ENCODE data around the gene DYNC2I2. TPM values are rescaled to one million over a fixed set of nuclear protein-coding genes. Genes with fewer than 3 reads are reported as not detected.
"Not testable (repeated sequence)": the region's sequence is repeated elsewhere in the genome, so short reads cannot be mapped to it uniquely, and the experiment has no call there.

DYNC2I2 gene
- total RNA-seq: 10 to 100 TPM; 34.8 to 51.5 TPM
- long read RNA-seq, transcript WDR34-201 (9 exons, 1,755 nt): major isoform, 94 of 138 reads
- long read RNA-seq, partial matches to known transcripts: 24 of 138 reads
- long read RNA-seq, other reads (novel, unspliced or antisense): 20 of 138 reads

DNA sequence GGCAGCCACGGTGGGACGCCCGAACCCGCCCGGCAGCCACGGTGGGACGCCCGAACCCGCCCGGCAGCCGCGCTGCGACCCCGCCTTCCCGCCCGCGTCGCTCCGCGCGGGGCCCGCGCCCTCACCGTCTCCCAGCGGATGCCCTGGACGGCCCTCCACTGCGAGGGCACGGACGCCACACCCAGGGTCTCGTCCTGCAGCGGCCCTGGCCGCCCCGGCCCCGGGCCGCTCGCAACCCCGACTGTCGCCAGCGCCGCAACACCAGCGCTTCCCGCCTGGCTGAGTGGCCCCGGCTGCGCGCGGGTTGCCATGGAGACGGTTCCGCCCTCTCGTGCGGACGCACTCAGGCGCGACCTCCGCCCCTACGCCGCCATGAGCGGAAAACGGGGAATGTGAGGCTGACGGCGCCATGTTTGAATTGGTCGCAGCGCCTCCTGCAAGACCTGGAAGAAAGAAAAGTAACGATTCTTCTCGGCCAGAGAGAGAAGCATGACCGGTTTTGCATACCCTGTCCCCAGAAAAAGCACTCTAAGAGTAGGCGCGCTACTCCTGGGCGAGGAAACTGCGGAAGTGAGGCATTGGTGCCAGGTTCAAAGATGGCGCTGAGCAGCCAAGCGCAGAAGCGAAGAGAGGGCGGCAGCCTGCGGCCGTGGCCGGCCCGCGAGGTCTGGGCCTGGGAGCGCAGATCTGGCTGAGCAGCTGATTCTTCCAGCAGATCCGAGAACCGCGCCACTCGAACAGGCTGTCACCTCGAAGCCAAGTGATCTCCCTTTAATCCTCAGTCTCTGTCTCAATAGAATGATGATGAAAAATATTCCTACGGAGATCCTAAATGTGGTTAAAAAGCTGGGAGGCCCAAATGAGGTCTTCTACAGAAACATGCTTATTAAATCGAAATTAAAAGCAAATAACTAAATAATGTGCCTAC lies at the start of gene DYNC2I2:
TSS of gene DYNC2I2 (minus strand) at position 432 of the 928 bp plus-strand sequence. CDS start at position 311, 121 bp downstream.
- DNase-seq: peak; percentile 96 to 99
- intact Hi-C loops (cut with DNase I, micrococcal nuclease): no loop called here
- peak; percentile 98 for ATAC-seq

GRCh38 chr9:128706045-128706444 lies 49.4 kb upstream of the DYNC2I2 start:
- no peak for ATAC-seq
- intact Hi-C loops (cut with DNase I, micrococcal nuclease): no loop called here
- peak in 1 of 2 donors; percentile 2 for DNase-seq

- DNase-seq (peak in 1 of 2 donors; percentile 1), ATAC-seq (no peak)
These were observed 48.7 kb upstream of the DYNC2I2 start for GRCh38 chr9:128705051-128705965.

DNA sequence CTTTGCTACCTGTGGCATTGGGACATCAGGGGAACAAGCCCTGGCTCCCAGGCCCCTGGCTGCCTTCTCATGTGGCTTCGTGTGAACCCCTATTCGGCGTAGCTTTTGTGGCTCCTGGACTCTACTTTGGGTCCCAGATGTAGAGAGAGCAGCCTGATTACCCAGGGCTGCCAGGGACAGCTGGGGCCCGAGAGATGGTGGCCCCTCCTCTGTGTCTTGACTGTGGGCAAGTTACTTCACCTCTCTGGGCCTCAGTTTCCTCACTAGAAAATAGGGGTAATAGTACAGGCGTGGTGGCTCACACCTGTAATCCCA lies 47.7 kb upstream of the DYNC2I2 start:
- ATAC-seq (no peak), DNase-seq (no peak)
- intact Hi-C loops (cut with DNase I, micrococcal nuclease): no loop called here

More at GRCh38 chr9:128705051-128705965, 48.7 kb upstream of the DYNC2I2 start:
- intact Hi-C loops (cut with DNase I, micrococcal nuclease): no loop called here

DNA sequence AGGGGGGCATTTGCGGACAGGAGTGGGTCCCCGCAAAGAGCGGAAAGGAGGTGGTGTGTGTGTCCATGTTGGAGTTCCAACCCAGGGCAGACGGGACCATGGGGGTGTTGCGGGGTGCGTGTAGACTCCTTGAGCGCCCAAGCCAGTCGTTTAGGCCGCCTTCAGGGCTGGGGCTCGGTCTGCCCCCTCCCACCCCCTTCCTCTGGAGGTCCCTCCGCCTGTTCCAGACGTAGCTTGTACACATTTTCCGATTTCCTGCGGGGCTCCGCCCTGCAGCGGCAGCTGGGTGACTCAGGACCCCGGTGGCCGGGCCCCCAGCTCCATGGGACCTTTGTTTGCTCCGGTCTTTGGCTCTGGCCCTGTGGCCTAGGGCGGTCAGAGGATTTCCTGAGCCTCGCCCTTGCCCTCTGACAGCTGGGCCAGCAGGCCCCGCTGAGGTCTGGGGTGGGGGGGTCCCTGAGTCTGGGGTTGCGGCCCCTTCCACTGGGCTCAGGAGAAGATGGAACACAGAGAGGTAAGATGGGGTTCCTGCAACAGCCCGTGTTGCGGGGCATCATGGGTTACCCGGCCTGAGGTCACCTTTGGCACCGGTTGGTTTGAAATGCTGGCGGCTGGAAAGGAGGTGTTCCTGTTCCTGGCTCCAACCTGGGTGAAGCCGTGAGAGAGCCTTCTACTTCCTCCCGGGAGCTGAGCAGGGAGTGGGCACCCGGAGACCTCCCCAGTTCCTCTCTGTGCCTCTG lies 47.1 kb upstream of the DYNC2I2 start:
- intact Hi-C loops (cut with DNase I, micrococcal nuclease): no loop called here
- ATAC-seq (peak; percentile 12), DNase-seq (peak in 1 of 2 donors; percentile 16)

- peak; percentile 42 for ATAC-seq
- intact Hi-C loops (cut with DNase I, micrococcal nuclease): no loop called here
- peak in 1 of 2 donors; percentile 35 for DNase-seq
These were observed 46.4 kb upstream of the DYNC2I2 start for GRCh38 chr9:128702949-128703615.

DNA sequence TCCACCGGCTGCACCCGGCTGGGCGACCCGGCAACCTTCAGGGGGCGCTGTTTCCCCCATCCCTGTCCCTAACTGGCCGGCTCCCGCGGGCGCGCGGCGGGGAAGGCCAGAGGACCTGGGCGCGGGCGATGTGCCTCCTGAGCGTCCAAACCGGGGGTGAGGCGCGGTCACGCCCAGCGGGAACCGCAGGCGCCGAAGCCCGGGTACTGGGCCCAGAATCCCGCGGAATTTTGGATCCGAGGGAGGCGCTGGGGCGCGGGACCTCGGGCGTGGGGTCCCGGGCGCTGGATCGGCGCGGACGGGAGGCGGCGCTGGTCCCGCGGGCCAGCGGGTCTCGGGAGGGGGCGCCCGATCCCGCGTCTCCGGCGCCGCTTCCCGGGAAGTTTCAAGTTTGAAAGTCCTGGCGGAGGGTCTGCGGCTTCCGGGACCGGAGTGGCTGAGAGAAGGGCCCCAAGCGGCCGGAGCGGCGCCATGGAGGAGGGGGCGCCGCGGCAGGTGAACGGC lies 45.9 kb upstream of the DYNC2I2 start, which contains the start of gene PKN3:
TSS of gene PKN3 (plus strand) at position 59 of the 504 bp plus-strand sequence. CDS start at position 472, 413 bp downstream.
- peak; percentile 90 for ATAC-seq
- DNase-seq: peak; percentile 83 to 93
- intact Hi-C loops (cut with DNase I, micrococcal nuclease): no loop called here

GRCh38 chr9:128701227-128701854 lies 44.7 kb upstream of the DYNC2I2 start:
- peak in 1 of 2 donors; percentile 2 for DNase-seq
- no peak for ATAC-seq
- intact Hi-C loops (cut with DNase I, micrococcal nuclease): no loop called here

- intact Hi-C loops (cut with DNase I, micrococcal nuclease); ATAC-seq: not testable (repeated sequence)
- peak in 1 of 2 donors; percentile 1 for DNase-seq
These were observed 42.6 kb upstream of the DYNC2I2 start for GRCh38 chr9:128699096-128699795.

GRCh38 chr9:128696923-128697707 lies 40.5 kb upstream of the DYNC2I2 start:
- ATAC-seq: no peak
- intact Hi-C loops (cut with DNase I, micrococcal nuclease): no loop called here
- no peak for DNase-seq

- intact Hi-C loops (cut with DNase I, micrococcal nuclease): no loop called here
- no peak for ATAC-seq
- DNase-seq: no peak
These were observed 37.7 kb upstream of the DYNC2I2 start for GRCh38 chr9:128694344-128694743.

GRCh38 chr9:128693738-128694137 lies 37.1 kb upstream of the DYNC2I2 start:
- DNase-seq; intact Hi-C loops (cut with DNase I, micrococcal nuclease); ATAC-seq: not testable (repeated sequence)

- DNase-seq: no peak
- ATAC-seq: no peak
- intact Hi-C loops (cut with DNase I, micrococcal nuclease): no loop called here
These were observed 34.0 kb upstream of the DYNC2I2 start for GRCh38 chr9:128690684-128691034.

DNA sequence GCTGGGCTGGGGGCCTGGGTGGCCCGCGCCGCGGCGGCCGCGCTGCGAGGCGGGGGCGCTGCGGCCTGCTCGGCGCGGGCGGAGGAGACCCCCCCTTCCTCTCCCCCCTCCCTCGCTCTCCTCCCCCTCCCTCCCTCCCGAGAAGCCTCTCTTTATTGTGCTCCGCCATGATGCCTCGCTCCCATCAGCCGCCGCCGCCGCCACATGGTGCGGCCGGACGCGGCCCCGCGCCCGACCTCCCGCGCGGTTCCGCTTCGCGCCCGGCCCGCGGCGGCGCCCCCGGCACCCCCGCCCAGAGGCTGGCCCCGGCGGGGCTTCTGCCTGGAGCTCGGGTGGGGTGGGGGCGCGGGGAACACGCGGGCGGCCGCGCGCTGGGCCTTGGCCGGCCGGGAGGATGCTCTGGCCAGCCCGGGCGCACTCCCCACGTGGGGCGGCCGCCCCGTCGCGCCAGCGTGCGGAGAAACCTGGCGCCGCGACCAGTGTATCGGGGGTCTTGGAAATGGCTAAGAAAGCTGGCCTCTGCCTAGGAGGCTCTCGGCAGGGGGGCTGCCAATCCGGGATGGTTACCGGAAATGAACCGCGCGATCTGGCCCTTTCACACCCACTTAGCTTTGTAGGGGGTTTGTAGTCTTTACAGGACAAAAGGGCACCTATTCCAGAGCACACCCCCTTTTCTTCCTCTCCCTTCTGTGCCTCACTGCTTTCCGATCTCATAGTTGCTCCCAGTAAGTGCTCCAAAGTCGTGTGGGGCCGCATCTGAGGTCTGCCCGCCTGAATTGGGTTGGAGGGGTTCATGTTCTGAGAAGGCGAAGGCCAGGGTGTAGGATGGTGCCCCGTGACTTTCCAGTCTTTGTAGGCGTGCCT lies 33.4 kb upstream of the DYNC2I2 start:
- DNase-seq (peak in 1 of 2 donors; percentile 63), ATAC-seq (no peak)
- intact Hi-C loops (cut with DNase I, micrococcal nuclease): no loop called here

GRCh38 chr9:128689293-128689774 lies 32.7 kb upstream of the DYNC2I2 start:
- peak; percentile 10 for ATAC-seq
- peak; percentile 60 to 71 for DNase-seq
- intact Hi-C loops (cut with DNase I, micrococcal nuclease): no loop called here

Data from left colon (tissue), 2 donors.